HCT116 (cell line): ENCODE measurements around the gene FUNDC2.

Source experiments
- CBX3 ChIP-seq: IDR thresholded peaks from 2 replicates; pipeline ENCODE4 v1.6.1; 2012; ENCODE audit warnings: low read depth
- EZH2 ChIP-seq: fragments of 200-600 bp; sonication (generic); IDR thresholded peaks from 2 replicates; pipeline ENCODE4 v1.6.1; 2017; ENCODE audit warnings: antibody characterized with exemption, mixed run types
- EZH2phosphoT487 ChIP-seq: fragments of 200-600 bp; IDR thresholded peaks from 2 replicates; pipeline ENCODE4 v1.6.1; 2018; ENCODE audit warnings: antibody characterized with exemption, borderline replicate concordance
- POLR2A ChIP-seq: IDR thresholded peaks from 2 replicates; pipeline ENCODE4 v1.7.0; 2011; ENCODE audit warnings: borderline replicate concordance; ENCODE audit not compliant: insufficient read depth, insufficient read length; ENCODE audit errors: extremely low read depth
- POLR2AphosphoS5 ChIP-seq: IDR thresholded peaks from 2 replicates; pipeline ENCODE4 v1.6.1; 2011; ENCODE audit warnings: mild to moderate bottlenecking, low read depth, low read length, moderate library complexity
- YY1 ChIP-seq: IDR thresholded peaks from 2 replicates; pipeline ENCODE4 v1.6.1; 2011; ENCODE audit warnings: low read length, low read depth, moderate library complexity, mild to moderate bottlenecking; ENCODE audit not compliant: insufficient replicate concordance; ENCODE audit errors: extremely low read depth
- ZNF274 ChIP-seq: fragments of 200-500 bp; sonication (Bioruptor generic); IDR thresholded peaks from 2 replicates; pipeline ENCODE4 v1.6.1; 2014; ENCODE audit warnings: mild to moderate bottlenecking, low read depth, low read length, inconsistent platforms
- TF ChIP-seq, protein P1 (sequence below), 3 experiments: fragments of 200-600 bp in 1 of 3; sonication (generic) in 1 of 3; IDR thresholded peaks in 2 of 3; conservative IDR thresholded peaks in 1 of 3; 2 replicates each; pipeline ENCODE4 v1.5.1; 2012 to 2017; ENCODE audit warnings: low read depth in 2 of 3, low read length in 2 of 3, antibody characterized with exemption in 1 of 3, borderline replicate concordance in 1 of 3, control low read depth in 1 of 3, mild to moderate bottlenecking in 1 of 3, mixed read lengths in 1 of 3, mixed run types in 1 of 3, moderate library complexity in 1 of 3; ENCODE audit not compliant: insufficient read depth in 1 of 3

DNA sequence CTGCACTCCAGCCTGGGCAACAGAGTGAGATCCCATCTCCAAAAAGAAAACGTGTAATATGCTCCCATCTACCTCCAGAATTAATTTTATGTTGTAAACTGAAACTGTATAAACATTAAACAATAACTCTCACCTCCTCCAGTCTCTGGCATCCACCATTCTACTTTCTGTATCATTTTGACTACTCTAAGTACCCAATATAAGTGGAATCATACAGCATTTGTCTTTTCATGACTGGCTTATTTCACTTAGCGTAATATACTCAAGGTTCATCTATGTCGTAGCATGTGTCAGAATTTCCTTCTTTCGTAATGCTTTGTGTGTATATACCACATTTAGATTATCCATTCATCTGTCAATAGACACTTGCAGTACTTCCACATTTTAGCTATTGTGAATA lies 24.8 kb upstream of the FUNDC2 start:
- TF ChIP-seq, protein P1, sequence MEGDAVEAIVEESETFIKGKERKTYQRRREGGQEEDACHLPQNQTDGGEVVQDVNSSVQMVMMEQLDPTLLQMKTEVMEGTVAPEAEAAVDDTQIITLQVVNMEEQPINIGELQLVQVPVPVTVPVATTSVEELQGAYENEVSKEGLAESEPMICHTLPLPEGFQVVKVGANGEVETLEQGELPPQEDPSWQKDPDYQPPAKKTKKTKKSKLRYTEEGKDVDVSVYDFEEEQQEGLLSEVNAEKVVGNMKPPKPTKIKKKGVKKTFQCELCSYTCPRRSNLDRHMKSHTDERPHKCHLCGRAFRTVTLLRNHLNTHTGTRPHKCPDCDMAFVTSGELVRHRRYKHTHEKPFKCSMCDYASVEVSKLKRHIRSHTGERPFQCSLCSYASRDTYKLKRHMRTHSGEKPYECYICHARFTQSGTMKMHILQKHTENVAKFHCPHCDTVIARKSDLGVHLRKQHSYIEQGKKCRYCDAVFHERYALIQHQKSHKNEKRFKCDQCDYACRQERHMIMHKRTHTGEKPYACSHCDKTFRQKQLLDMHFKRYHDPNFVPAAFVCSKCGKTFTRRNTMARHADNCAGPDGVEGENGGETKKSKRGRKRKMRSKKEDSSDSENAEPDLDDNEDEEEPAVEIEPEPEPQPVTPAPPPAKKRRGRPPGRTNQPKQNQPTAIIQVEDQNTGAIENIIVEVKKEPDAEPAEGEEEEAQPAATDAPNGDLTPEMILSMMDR (IDR thresholded peaks at IDR 0.05 in 2 of 3, conservative IDR thresholded peaks at IDR 0.05 in 1 of 3; ENCODE audit: borderline replicate concordance in 1 of 3, insufficient read depth in 1 of 3, low read depth in 2 of 3, low read length in 2 of 3), result no peak
- TF ChIP-seq CBX3 (no peak), EZH2 (no peak), POLR2A (no peak), POLR2AphosphoS5 (no peak), ZNF274 (no peak), YY1 (no peak), EZH2phosphoT487 (no peak)
